LNCaP clone FGC (cell line): ENCODE measurements around the gene XAGE3.
A peak's percentile ranks its signal among the peaks of the same experiment; 100 is the strongest.
"Not testable (repeated sequence)": the region's sequence is repeated elsewhere in the genome, so short reads cannot be mapped to it uniquely, and the experiment has no call there.

Source experiments
- DNase-seq: peaks from one replicate; pipeline ENCODE4 v3.0.0-alpha.2; 2011; ENCODE audit warnings: low read depth
- H3K4me3 ChIP-seq: 2 replicates; pipeline ENCODE4 v1.5.1; 2011; ENCODE audit warnings: mild to moderate bottlenecking, low read depth, low read length, control low read depth
- CTCF ChIP-seq: IDR thresholded peaks from 2 replicates; pipeline ENCODE4 v1.5.1; 2012; ENCODE audit warnings: mild to moderate bottlenecking; ENCODE audit not compliant: control insufficient read depth, insufficient read depth; ENCODE audit errors: extremely low read depth

Gene XAGE3

GRCh38 chrX:52874661-52875060 lies 6.8 kb upstream of the XAGE3 start:
- TF ChIP-seq CTCF = no peak
- DNase-seq = no peak
- H3K4me3 ChIP-seq = no peak overlapping the region

GRCh38 chrX:52873825-52874224 lies 5.9 kb upstream of the XAGE3 start:
- not testable (repeated sequence) for H3K4me3 ChIP-seq, DNase-seq

- no peak for TF ChIP-seq CTCF
- H3K4me3 ChIP-seq = no peak overlapping the region
- DNase-seq = no peak
These were observed 2.2 kb upstream of the XAGE3 start for GRCh38 chrX:52870046-52870445.

GRCh38 chrX:52865343-52865998 lies 2.4 kb downstream of the XAGE3 start:
- DNase-seq = no peak
- no peak overlapping the region for H3K4me3 ChIP-seq
- TF ChIP-seq CTCF = no peak

GRCh38 chrX:52856991-52857525 lies 10.8 kb downstream of the XAGE3 start:
- DNase-seq = not testable (repeated sequence)

GRCh38 chrX:52852110-52852860 lies 15.6 kb downstream of the XAGE3 start:
- H3K4me3 ChIP-seq = no peak overlapping the region
- no peak for TF ChIP-seq CTCF
- no peak for DNase-seq

More at GRCh38 chrX:52856991-52857525, 10.8 kb downstream of the XAGE3 start:
- not testable (repeated sequence) for H3K4me3 ChIP-seq

- not testable (repeated sequence) for DNase-seq, H3K4me3 ChIP-seq
These were observed 24.3 kb downstream of the XAGE3 start for GRCh38 chrX:52843619-52844018.

GRCh38 chrX:52839137-52839536 lies 28.7 kb downstream of the XAGE3 start:
- no peak overlapping the region for H3K4me3 ChIP-seq
- DNase-seq = peak; percentile 27
- no peak for TF ChIP-seq CTCF
